HG03354 (cell line): ENCODE results near the gene NAA80.
"Not testable (repeated sequence)": the region's sequence is repeated elsewhere in the genome, so short reads cannot be mapped to it uniquely, and the experiment has no call there.

ENCODE experiments used
- ATAC-seq: cut with Tn5 transposase; IDR thresholded peaks from one replicate; pipeline ENCODE4 v1.9.1; 2021; ENCODE audit warnings: mild to moderate bottlenecking; ENCODE audit not compliant: unreplicated experiment, poor library complexity, severe bottlenecking

The NAA80 gene

GRCh38 chr3:50275141-50275995, 23.8 kb downstream of the NAA80 start:
- ATAC-seq = no peak

GRCh38 chr3:50274371-50275104, 24.7 kb downstream of the NAA80 start:
- ATAC-seq = no peak

GRCh38 chr3:50273689-50274065, 25.5 kb downstream of the NAA80 start:
- no peak for ATAC-seq

GRCh38 chr3:50272911-50273688, 26.1 kb downstream of the NAA80 start:
- ATAC-seq = peak; percentile 85

- ATAC-seq = not testable (repeated sequence)
Observed at GRCh38 chr3:50272538-50272910, 26.7 kb downstream of the NAA80 start.

- ATAC-seq = no peak
Observed at GRCh38 chr3:50271314-50271936, 27.8 kb downstream of the NAA80 start.

- ATAC-seq = no peak
Observed at GRCh38 chr3:50270422-50271224, 28.6 kb downstream of the NAA80 start.

GRCh38 chr3:50269977-50270413, 29.2 kb downstream of the NAA80 start:
- no peak for ATAC-seq

- ATAC-seq = no peak
Observed at GRCh38 chr3:50269460-50269859, 29.7 kb downstream of the NAA80 start.

GRCh38 chr3:50268703-50269451, 30.3 kb downstream of the NAA80 start, which contains the start of gene SEMA3B:
TSS of gene SEMA3B (plus strand) at chr3:50269147. CDS start at chr3:50269241, 94 bp downstream.
- ATAC-seq = no peak

GRCh38 chr3:50268276-50268675, 30.9 kb downstream of the NAA80 start:
- ATAC-seq = no peak

- no peak for ATAC-seq
Observed at GRCh38 chr3:50267280-50267913, 31.8 kb downstream of the NAA80 start.

GRCh38 chr3:50266836-50267235, 32.4 kb downstream of the NAA80 start:
- no peak for ATAC-seq

- ATAC-seq = no peak
Observed at GRCh38 chr3:50266017-50266416, 33.2 kb downstream of the NAA80 start.

GRCh38 chr3:50265571-50265970, 33.6 kb downstream of the NAA80 start:
- no peak for ATAC-seq

GRCh38 chr3:50264964-50265485, 34.2 kb downstream of the NAA80 start:
- no peak for ATAC-seq

- ATAC-seq = no peak
Observed at GRCh38 chr3:50264383-50264963, 34.7 kb downstream of the NAA80 start.
